ENCODE results near the gene CBFA2T3. TPM values are rescaled to one million over a fixed set of nuclear protein-coding genes. Genes with fewer than 3 reads are reported as not detected.

The CBFA2T3 gene
- total RNA-seq, 1 experiment from 2014 or later, result 2.9 TPM

DNA sequence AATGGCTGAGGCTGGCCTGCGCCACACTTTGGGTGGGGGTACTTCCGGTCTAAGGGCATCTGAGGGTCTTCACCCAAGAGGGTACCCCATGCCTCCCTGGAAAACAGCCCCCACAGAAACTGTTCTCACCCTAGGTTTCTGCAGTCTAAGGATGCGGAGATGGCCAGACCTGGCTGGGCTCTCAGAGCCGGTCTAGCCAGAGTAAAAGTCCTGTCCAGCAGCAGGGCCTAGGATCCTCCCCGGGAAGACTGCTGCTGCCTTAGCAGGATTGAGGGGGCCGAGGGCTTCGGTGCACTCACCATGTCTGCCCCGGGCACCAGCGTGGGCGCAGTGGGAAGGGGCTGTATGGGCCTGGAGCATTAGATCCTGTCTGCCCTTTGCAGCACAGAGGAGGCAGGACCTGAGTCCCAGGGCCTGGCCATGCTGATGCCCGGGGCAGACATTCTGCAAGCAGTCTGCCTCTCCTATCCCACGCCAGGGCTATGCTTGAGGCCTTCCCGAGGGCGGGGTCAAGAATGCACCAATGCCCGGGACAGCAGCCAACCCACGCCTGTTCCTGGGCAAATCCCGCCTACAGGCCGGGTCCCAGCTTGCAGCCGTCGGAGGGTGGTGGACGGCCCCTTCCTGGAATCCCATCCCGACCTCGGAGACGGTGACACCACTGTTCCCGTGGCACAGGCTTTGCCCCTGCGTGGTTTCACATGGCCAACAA is 54.7 kb downstream of the CBFA2T3 start:
- no peak overlapping the region for H3T11ph ChIP-seq (ENCODE audit: low read length)
- no peaks in the 10 kb centered on the region for H3K27me3 ChIP-seq (ENCODE audit: insufficient read depth, low read length)
- no peak overlapping the region for H2BK20ac ChIP-seq (ENCODE audit: low read depth, low read length, poor library complexity, severe bottlenecking)
- H3K27ac ChIP-seq (ENCODE audit: insufficient read length, low read depth, low read length), result no peak overlapping the region
- no peak overlapping the region for H3K56ac ChIP-seq (ENCODE audit: insufficient read length, low read depth, low read length)
- H3K27me3 Mint-ChIP-seq (ENCODE audit: low read depth), result no peaks in the 10 kb centered on the region; the same call in none of the 2 replicates
- H3K18ac ChIP-seq (ENCODE audit: insufficient read length, low read depth, low read length), result no peak overlapping the region
- H2AK5ac ChIP-seq (ENCODE audit: insufficient read length, low read length), result no peak overlapping the region
- H2AFZ ChIP-seq (ENCODE audit: low read length), result no peak overlapping the region
- H3K4me1 Mint-ChIP-seq, result peaks cover 28 to 37% of the 10 kb centered on the region in 2 experiments
- H3K79me2 ChIP-seq (ENCODE audit: insufficient read depth, low read length), result no peaks in the 10 kb centered on the region
- no CpG with 5 or more reads among the region's 26 CpGs for WGBS (ENCODE audit: extremely low coverage, insufficient read length, low lambda C conversion rate)
- no peak overlapping the region for H2BK15ac ChIP-seq (ENCODE audit: low read depth, low read length)
- peak; percentile 85 for DNase-seq
- H4K5ac ChIP-seq (ENCODE audit: insufficient read length, low read depth, low read length), result no peak overlapping the region
- no peak overlapping the region for H4K8ac ChIP-seq (replicated peaks; ENCODE audit: insufficient read length, low read depth, low read length)
- H2BK12ac ChIP-seq (ENCODE audit: insufficient read length, low read depth, low read length), result no peak overlapping the region
- H3K23me2 ChIP-seq (ENCODE audit: insufficient read length, low read depth, low read length, poor library complexity, severe bottlenecking), result no peaks in the 10 kb centered on the region
- H3K23ac ChIP-seq (ENCODE audit: insufficient read length, low read depth, low read length), result no peak overlapping the region
- H3K4ac ChIP-seq (ENCODE audit: low read depth, low read length), result no peak overlapping the region
- no peak overlapping the region for H3K4me2 ChIP-seq (ENCODE audit: insufficient read depth, insufficient read length, low read length)
- H3K36me3 Mint-ChIP-seq (ENCODE audit: insufficient read depth in 1 of 3, low read depth in 3 of 3), result no peaks in the 10 kb centered on the region
- TF ChIP-seq, protein P1, sequence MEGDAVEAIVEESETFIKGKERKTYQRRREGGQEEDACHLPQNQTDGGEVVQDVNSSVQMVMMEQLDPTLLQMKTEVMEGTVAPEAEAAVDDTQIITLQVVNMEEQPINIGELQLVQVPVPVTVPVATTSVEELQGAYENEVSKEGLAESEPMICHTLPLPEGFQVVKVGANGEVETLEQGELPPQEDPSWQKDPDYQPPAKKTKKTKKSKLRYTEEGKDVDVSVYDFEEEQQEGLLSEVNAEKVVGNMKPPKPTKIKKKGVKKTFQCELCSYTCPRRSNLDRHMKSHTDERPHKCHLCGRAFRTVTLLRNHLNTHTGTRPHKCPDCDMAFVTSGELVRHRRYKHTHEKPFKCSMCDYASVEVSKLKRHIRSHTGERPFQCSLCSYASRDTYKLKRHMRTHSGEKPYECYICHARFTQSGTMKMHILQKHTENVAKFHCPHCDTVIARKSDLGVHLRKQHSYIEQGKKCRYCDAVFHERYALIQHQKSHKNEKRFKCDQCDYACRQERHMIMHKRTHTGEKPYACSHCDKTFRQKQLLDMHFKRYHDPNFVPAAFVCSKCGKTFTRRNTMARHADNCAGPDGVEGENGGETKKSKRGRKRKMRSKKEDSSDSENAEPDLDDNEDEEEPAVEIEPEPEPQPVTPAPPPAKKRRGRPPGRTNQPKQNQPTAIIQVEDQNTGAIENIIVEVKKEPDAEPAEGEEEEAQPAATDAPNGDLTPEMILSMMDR (conservative IDR thresholded peaks at IDR 0.05), result no peak
- no peak overlapping the region for H2BK120ac ChIP-seq (ENCODE audit: low read depth, low read length, poor library complexity, severe bottlenecking)
- no peaks in the 10 kb centered on the region for H4K20me1 ChIP-seq (ENCODE audit: control insufficient read depth, insufficient read depth, insufficient read length)
- H3K4me1 ChIP-seq (ENCODE audit: insufficient read depth, low read length), result no peaks in the 10 kb centered on the region; the same call in 1 of the 2 replicates
- peak overlapping the region in 1 of 3 experiments; percentile 15; a peak in 1 of 7 replicates for H3K27ac Mint-ChIP-seq
- no peaks in the 10 kb centered on the region for H3K9me3 Mint-ChIP-seq
- H3K4me3 Mint-ChIP-seq, result no peak overlapping the region
- no peaks in the 10 kb centered on the region for H3K9me3 ChIP-seq (ENCODE audit: control insufficient read depth, low read depth, low read length)
- H4K91ac ChIP-seq (ENCODE audit: insufficient read length, low read depth, low read length), result no peak overlapping the region
- no peak overlapping the region for H3K9ac ChIP-seq (ENCODE audit: extremely low read depth, insufficient read length, low read length)
- H3K79me1 ChIP-seq (ENCODE audit: insufficient read depth, low read depth, low read length, poor library complexity, severe bottlenecking), result no peaks in the 10 kb centered on the region
- H2BK5ac ChIP-seq (ENCODE audit: insufficient read length, low read length), result no peak overlapping the region
- H3K14ac ChIP-seq (ENCODE audit: insufficient read depth, low read length), result no peak overlapping the region

Data from H9 (cell line).